Endothelial cell of umbilical vein (primary cell): Measurements from ENCODE around the gene FSIP1. TPM values are rescaled to one million over a fixed set of nuclear protein-coding genes. Genes with fewer than 3 reads are reported as not detected.

ENCODE experiments used
- BruUV-seq: library from RNA; stranded (reverse); fragments of 400-500 nt; replicated peaks from 2 replicates; lab custom pipeline; 2021; lab: Mats Ljungman, UMichigan
- CTCF ChIA-PET: fragments of 300-600, 350-600 bp; sonication (Branson Sonifier 250); formaldehyde crosslinking; loops from one replicate; lab custom pipeline; 2021; ENCODE audit warnings: antibody characterized with exemption, inconsistent platforms; lab: Charles Lee
- POLR2A ChIA-PET: fragments of 300-600, 350-600 bp; sonication (Branson Sonifier 250); formaldehyde crosslinking; loops from one replicate; lab custom pipeline; 2021; ENCODE audit warnings: antibody characterized with exemption, inconsistent platforms; lab: Charles Lee
- DNase-seq: peaks from one replicate; pipeline ENCODE4 v3.0.0-alpha.2; 2011; ENCODE audit warnings: low read depth, low spot score
- FAIRE-seq: peaks from 2 replicates; lab custom pipeline; 2011; peaks lifted over from hg19 to GRCh38; lab: Jason Lieb, UNC
- H2AFZ ChIP-seq: 2 replicates; pipeline ENCODE4 v1.6.0; 2012; ENCODE audit warnings: low read depth, low read length, control low read depth, inconsistent platforms
- H3K27ac ChIP-seq: 2 replicates; pipeline ENCODE4 v1.5.1; 2011; ENCODE audit warnings: low read depth, mild to moderate bottlenecking, control low read depth, low read length, moderate library complexity; ENCODE audit not compliant: insufficient read depth
- H3K27me3 ChIP-seq, 2 experiments: 2 replicates each; pipeline versions ENCODE4 v1.6.0 to v1.6.1; 2011; ENCODE audit warnings: low read length in 2 of 2, mixed read lengths in 1 of 2; ENCODE audit not compliant: control insufficient read depth in 2 of 2, insufficient read depth in 2 of 2
- H3K36me3 ChIP-seq, 2 experiments: 2 replicates in 1 of 2; 3 replicates in 1 of 2; pipeline ENCODE4 v1.5.1; 2011; ENCODE audit warnings: low read length in 2 of 2, mild to moderate bottlenecking in 1 of 2, moderate library complexity in 1 of 2; ENCODE audit not compliant: control insufficient read depth in 2 of 2, insufficient read depth in 2 of 2; ENCODE audit errors: extremely low read depth in 1 of 2
- H3K4me1 ChIP-seq: 3 replicates; pipeline ENCODE4 v1.5.1; 2011; ENCODE audit warnings: mild to moderate bottlenecking, low read length; ENCODE audit not compliant: control insufficient read depth, insufficient read depth; ENCODE audit errors: extremely low read depth
- H3K4me2 ChIP-seq: 2 replicates; pipeline ENCODE4 v1.6.1; 2011; ENCODE audit warnings: low read length, control low read depth, mixed read lengths; ENCODE audit not compliant: insufficient read depth
- H3K4me3 ChIP-seq, 3 experiments: fragments of 200-600 bp in 1 of 3; sonication (generic), shearing (Covaris generic) in 1 of 3; replicated peaks in 1 of 3; 2 replicates each; pipeline ENCODE4 v1.5.1; 2011 to 2016; ENCODE audit warnings: control low read depth in 3 of 3, low read length in 3 of 3, mild to moderate bottlenecking in 2 of 3, inconsistent platforms in 1 of 3, low read depth in 1 of 3, moderate library complexity in 1 of 3; ENCODE audit not compliant: insufficient read depth in 1 of 3
- H3K79me2 ChIP-seq: 2 replicates; pipeline ENCODE4 v1.6.0; 2012; ENCODE audit warnings: low read length, inconsistent platforms; ENCODE audit not compliant: control insufficient read depth, insufficient read depth
- H3K9ac ChIP-seq: replicated peaks from 2 replicates; pipeline ENCODE3; 2011; ENCODE audit warnings: low read length, control low read depth; ENCODE audit not compliant: insufficient read depth; ENCODE audit errors: extremely low read depth
- H3K9me1 ChIP-seq: replicated peaks from 3 replicates; pipeline ENCODE4 v1.6.0; 2011; ENCODE audit warnings: mild to moderate bottlenecking, low read length; ENCODE audit not compliant: control insufficient read depth, insufficient read depth; ENCODE audit errors: extremely low read depth
- H3K9me3 ChIP-seq: replicated peaks from 2 replicates; pipeline ENCODE4 v1.5.1; 2012; ENCODE audit warnings: low read length, inconsistent platforms; ENCODE audit not compliant: control insufficient read depth, insufficient read depth
- H4K20me1 ChIP-seq: replicated peaks from 2 replicates; pipeline ENCODE3; 2011; ENCODE audit warnings: mild to moderate bottlenecking, low read length; ENCODE audit not compliant: control insufficient read depth, insufficient read depth; ENCODE audit errors: extremely low read depth
- EZH2 ChIP-seq: IDR thresholded peaks from 2 replicates; pipeline ENCODE4 v1.6.1; 2012; ENCODE audit warnings: borderline replicate concordance, low read depth, mild to moderate bottlenecking, moderate library complexity, low read length, inconsistent platforms; ENCODE audit not compliant: severe bottlenecking
- FOS ChIP-seq: IDR thresholded peaks from 2 replicates; pipeline ENCODE4 v1.6.1; 2011; ENCODE audit warnings: mild to moderate bottlenecking, low read length, moderate library complexity, borderline replicate concordance; ENCODE audit not compliant: insufficient read depth
- GATA2 ChIP-seq: IDR thresholded peaks from 2 replicates; pipeline ENCODE4 v1.7.0; 2011; ENCODE audit warnings: low read depth, mild to moderate bottlenecking, moderate library complexity, mixed read lengths, low read length; ENCODE audit not compliant: insufficient read length, insufficient read depth
- JUN ChIP-seq: IDR thresholded peaks from 2 replicates; pipeline ENCODE4 v1.6.1; 2011; ENCODE audit warnings: borderline replicate concordance, low read depth; ENCODE audit not compliant: insufficient read length, insufficient read depth
- MYC ChIP-seq: IDR thresholded peaks from one replicate; pipeline ENCODE4 v1.6.1; 2011; ENCODE audit warnings: mild to moderate bottlenecking, low read depth, low read length
- POLR2A ChIP-seq: IDR thresholded peaks from 2 replicates; pipeline ENCODE4 v1.6.1; 2012; ENCODE audit warnings: low read depth, mild to moderate bottlenecking, control low read depth, low read length
- POLR2AphosphoS5 ChIP-seq: IDR thresholded peaks from 2 replicates; pipeline ENCODE4 v1.6.1; 2012; ENCODE audit warnings: low read depth, mild to moderate bottlenecking, control low read depth, low read length, moderate library complexity; ENCODE audit not compliant: insufficient read depth
- dilution Hi-C: fragments of 300-500 bp; cut with MboI; formaldehyde crosslinking; loops from one replicate; pipeline ENCODE4 v1.15.0; 2019; ENCODE audit warnings: low sequenced_read_pairs; ENCODE audit not compliant: extremely low pct_ligation_motif_present
- intact Hi-C: fragments of 100-400 bp; cut with micrococcal nuclease; formaldehyde crosslinking; loops from one replicate; pipeline ENCODE4 v1.10.0; 2022
- polyA plus RNA-seq, 4 experiments: library from polyadenylated mRNA; depleted of rRNA in 3 of 4; stranded (reverse) in 3 of 4; unstranded in 1 of 4; fragments of >200 nt; gene quantifications; 2 replicates each; pipeline versions ENCODE4 v1.2.1 to v1.2.3, GENCODE V29; 2011 to 2012; ENCODE audit warnings: missing spikeins in 1 of 4
- total RNA-seq: library from RNA; stranded (reverse); gene quantifications from 2 replicates; pipeline ENCODE4 v1.2.3, GENCODE V29; 2021
- TF ChIP-seq, protein P1 (sequence below), 2 donors: IDR thresholded peaks; 1 replicate in 1 of 2; 2 replicates in 1 of 2; pipeline ENCODE4 v1.5.1; 2011; ENCODE audit warnings: low read length in 2 of 2, mild to moderate bottlenecking in 2 of 2, moderate library complexity in 2 of 2, control low read depth in 1 of 2, inconsistent platforms in 1 of 2, low read depth in 1 of 2; ENCODE audit not compliant: insufficient read depth in 1 of 2; ENCODE audit errors: extremely low read depth in 1 of 2
- TF ChIP-seq, protein P2 (sequence below): IDR thresholded peaks from 2 replicates; pipeline ENCODE4 v1.6.1; 2011; ENCODE audit not compliant: insufficient read depth, insufficient read length

Gene FSIP1
- total and polyA plus RNA-seq, 2 donors (not counting 3 experiments of a cell fraction or from before 2014, with no cell fraction given): 0.23 to 1.1 TPM

DNA sequence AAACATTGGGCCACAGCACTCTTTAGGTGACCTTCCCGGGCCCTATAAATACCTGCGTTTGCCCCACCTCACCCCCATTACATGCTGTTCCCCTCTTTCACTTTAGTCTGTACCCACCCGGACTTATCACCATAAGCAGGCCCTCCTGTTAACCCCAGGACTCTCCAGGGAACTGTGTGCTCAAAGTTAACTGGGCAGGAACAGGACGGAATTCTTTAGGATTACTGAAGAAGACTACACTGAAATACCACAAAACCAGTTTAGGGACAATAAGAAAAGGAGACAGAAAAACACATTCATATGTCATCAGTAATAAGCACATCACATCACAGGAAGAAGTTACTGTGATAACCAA lies 45.5 kb downstream of the FSIP1 start:
- no peak for FAIRE-seq
- BruUV-seq: no TSS peak
- CTCF ChIA-PET: interaction anchor here (2.5 to 4.3 kb wide), 2 partner anchors 12 to 21 kb away, joined by 9 to 28 read pairs; no protein-coding TSS in a partner anchor

More for the DNA sequence above, 45.5 kb downstream of the FSIP1 start:
- intact Hi-C loops: no loop called here
- no peaks in the 10 kb centered on the region for H3K27me3 ChIP-seq
- H3K9ac ChIP-seq: no peak overlapping the region
- DNase-seq: no peak
- no peaks in the 10 kb centered on the region for H3K9me1 ChIP-seq
- no peaks in the 10 kb centered on the region for H3K9me3 ChIP-seq
- no peaks in the 10 kb centered on the region for H3K79me2 ChIP-seq
- TF ChIP-seq MYC (no peak), EZH2 (no peak), JUN (no peak), GATA2 (no peak), POLR2A (no peak), FOS (no peak), POLR2AphosphoS5 (no peak)
- TF ChIP-seq, protein P1, sequence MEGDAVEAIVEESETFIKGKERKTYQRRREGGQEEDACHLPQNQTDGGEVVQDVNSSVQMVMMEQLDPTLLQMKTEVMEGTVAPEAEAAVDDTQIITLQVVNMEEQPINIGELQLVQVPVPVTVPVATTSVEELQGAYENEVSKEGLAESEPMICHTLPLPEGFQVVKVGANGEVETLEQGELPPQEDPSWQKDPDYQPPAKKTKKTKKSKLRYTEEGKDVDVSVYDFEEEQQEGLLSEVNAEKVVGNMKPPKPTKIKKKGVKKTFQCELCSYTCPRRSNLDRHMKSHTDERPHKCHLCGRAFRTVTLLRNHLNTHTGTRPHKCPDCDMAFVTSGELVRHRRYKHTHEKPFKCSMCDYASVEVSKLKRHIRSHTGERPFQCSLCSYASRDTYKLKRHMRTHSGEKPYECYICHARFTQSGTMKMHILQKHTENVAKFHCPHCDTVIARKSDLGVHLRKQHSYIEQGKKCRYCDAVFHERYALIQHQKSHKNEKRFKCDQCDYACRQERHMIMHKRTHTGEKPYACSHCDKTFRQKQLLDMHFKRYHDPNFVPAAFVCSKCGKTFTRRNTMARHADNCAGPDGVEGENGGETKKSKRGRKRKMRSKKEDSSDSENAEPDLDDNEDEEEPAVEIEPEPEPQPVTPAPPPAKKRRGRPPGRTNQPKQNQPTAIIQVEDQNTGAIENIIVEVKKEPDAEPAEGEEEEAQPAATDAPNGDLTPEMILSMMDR (IDR thresholded peaks at IDR 0.05; ENCODE audit: extremely low read depth in 1 of 2, insufficient read depth in 1 of 2, low read depth in 1 of 2, low read length in 2 of 2): no peak
- TF ChIP-seq, protein P2, sequence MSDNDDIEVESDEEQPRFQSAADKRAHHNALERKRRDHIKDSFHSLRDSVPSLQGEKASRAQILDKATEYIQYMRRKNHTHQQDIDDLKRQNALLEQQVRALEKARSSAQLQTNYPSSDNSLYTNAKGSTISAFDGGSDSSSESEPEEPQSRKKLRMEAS: no peak
- dilution Hi-C loops: no loop called here
- no peaks in the 10 kb centered on the region for H3K36me3 ChIP-seq
- no peaks in the 10 kb centered on the region for H3K4me1 ChIP-seq
- H4K20me1 ChIP-seq: no peaks in the 10 kb centered on the region
- no peak overlapping the region for H3K4me3 ChIP-seq
- H2AFZ ChIP-seq: no peak overlapping the region
- POLR2A ChIA-PET: no interaction called here
- no peak overlapping the region for H3K4me2 ChIP-seq
- H3K27ac ChIP-seq: no peak overlapping the region
